ENCODE measurements around the gene PAFAH1B1.

The PAFAH1B1 gene

GRCh38 chr17:2704031-2704889, 110.8 kb downstream of the PAFAH1B1 start:
- no peak for DNase-seq

GRCh38 chr17:2704890-2705248, 111.4 kb downstream of the PAFAH1B1 start:
- DNase-seq = no peak

- DNase-seq = no peak
These were observed 111.8 kb downstream of the PAFAH1B1 start for GRCh38 chr17:2705263-2705662.

GRCh38 chr17:2705888-2706795, 112.7 kb downstream of the PAFAH1B1 start:
- DNase-seq = no peak

DNA sequence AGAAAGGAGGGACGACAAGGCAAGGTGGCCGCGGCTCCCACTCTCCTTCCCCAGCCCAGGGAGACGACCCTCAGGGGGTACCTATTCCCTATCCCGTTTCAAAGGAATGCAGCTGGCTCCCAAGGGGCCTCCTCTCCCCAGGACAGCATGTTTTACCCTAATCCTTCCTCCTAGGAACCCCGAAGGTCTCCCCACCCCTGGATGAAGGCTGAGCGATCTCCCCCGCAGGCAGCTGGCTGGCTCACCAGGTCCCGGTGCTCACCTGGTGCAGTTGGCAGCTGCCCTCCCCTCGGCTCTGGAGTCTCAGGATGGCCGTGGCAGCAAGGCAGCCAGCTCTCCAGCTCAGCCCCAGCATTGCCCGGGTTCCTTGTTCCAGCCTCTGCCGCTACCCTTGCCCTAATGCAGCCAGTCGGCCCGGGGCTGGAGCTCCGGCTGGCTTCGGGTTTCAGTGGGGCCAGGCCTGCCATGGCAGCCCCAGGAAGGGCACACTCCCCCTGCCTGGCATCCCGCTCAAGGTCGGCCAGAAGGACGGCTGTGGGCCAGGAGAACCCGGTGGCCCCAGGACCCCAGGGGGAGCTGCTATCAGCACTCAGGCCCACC, 113.6 kb downstream of the PAFAH1B1 start:
- DNase-seq = no peak

- no peak for DNase-seq
These were observed 114.5 kb downstream of the PAFAH1B1 start for GRCh38 chr17:2707721-2708584.

- no peak for DNase-seq
These were observed 115.2 kb downstream of the PAFAH1B1 start for GRCh38 chr17:2708585-2709182.

- DNase-seq = no peak
These were observed 115.8 kb downstream of the PAFAH1B1 start for GRCh38 chr17:2709183-2709661.

GRCh38 chr17:2710071-2710802, 116.8 kb downstream of the PAFAH1B1 start:
- DNase-seq = no peak

DNA sequence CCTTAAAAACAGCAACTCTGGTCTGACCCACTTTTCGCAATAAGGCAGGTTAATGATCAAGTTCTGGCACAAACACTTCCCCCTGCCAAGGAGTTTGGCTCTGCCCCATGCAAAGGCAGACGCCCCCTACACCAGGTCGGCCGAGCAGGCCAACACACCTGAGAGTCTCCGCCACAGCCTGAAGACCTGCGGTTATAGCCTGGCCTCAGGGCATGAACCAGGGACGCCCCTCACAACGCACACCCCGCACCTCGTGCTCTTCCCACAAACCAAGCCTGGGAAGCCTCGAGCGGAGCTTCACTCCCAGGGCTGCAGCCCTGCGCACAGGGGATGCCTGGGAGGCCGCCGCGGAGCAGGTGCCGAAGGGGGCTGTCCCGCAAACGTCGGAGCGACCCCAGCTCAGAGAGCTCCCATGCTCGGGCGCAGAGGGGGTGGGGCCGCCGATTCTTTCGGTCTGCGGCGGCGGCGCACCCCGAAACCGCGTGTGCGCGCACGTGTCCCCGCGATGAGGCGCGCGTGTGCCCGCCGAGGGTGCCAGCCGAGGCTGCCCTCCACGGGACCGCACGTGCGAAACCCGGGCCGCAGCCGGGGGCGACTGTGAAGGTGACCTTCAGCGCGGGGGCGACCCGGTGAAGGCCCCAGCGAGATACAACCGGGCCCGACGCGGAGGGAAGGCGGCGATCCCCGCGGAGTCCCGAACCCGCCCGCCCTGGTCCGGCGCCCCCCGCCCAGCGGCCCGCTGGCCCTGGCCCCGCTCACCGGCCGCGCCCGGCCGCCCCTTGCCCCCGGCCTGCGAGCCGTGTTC, 117.6 kb downstream of the PAFAH1B1 start:
- DNase-seq = no peak

- DNase-seq = peak; percentile 98
These were observed 118.3 kb downstream of the PAFAH1B1 start, which contains the start of gene CLUH for GRCh38 chr17:2711608-2712299. CLUH (minus strand) TSS chr17:2711764; CDS start chr17:2711661, 103 bp downstream.

DNA sequence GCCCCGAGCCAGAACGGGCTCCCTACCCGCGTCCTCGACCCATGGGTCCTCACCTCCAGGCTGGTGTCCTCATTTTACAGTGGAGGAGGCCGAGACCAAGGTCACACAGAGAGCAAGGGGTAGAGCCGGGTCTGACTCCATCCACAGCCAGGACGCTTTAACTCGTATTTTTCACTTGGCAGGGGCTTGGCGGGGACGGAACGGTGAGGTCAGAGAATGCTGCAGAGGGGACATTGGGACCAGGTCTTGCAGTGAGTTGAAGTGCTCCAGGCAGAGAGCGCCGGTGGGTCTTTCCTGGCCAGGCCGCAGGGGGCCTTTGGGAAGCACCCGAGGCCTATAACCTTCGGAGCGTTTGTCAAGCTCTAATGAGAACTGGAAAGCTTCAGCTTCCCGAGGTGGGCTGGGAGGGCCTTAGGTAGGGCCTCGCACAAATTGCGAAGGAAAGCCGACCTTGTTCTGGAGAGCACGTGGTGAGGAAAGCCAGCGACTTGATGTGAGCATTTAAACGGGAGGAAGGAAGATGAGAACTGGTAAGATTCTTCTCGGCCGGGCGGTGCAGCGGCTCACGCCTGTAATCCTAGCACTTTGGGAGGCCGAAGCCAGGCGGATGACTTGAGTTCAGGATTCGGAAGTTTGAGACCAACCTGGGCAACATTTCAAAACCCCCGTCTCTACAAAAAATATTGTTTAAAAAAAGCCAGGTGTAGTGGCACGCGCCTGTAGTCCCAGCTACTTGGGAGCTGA, 119.0 kb downstream of the PAFAH1B1 start:
- no peak for DNase-seq

DNA sequence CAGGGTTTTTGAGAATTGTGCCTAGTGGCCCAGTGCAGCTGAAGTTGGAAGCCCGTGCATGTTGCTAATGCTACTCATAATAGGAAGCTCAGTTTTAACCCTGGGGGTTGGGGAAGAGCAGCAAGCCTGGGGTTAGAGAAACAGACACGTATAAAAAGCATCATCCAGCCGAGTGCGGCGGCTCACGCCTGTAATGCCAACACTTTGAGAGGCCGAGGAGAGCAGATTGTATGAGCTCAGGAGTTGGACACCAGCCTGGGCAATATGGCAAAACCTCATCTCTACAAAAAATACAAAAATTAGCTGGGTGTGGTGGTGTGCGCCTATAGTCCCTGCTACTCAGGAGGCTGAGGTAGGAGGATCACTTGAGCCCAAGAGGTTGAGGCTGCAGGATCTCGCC, 120.4 kb downstream of the PAFAH1B1 start:
- no peak for DNase-seq

- no peak for DNase-seq
These were observed 123.2 kb downstream of the PAFAH1B1 start for GRCh38 chr17:2716649-2717048.

DNA sequence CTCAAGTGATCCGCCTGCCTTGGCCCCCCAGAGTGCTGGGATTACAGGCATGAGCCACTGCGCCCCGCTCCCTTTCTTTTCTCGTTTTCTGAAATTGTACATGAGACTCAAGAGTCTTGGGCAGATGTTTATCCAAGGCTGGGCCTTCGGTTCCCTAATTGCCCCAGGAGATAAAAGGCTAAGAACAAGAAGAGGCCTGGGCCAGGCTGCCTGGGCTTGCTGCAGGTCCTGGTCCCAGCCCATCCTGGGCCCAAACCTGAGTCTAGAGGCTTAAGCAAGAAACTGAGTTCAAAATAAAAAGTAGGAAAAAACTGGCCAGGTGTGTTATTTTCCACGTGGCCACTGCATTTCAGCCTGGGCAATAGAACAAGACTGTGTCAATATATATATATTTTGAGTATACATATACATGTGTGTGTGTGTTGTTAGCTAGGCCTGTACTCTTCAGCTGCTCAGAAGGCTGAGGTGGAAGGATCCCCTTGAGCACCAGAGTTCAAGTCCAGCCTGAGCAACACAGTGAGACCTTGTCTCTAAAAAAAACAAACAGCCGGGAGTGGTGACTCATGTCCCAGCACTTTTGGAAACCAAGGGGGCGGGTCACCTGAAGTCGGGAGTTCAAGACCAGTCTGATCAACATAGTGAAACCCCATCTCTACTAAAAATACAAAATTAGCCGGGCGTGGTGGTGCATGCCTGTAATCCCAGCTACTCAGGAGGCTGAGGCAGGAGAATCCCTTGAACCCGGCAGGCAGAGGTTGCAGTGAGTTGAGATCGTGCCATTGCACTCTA, 124.9 kb downstream of the PAFAH1B1 start:
- peak; percentile 16 for DNase-seq

DNA sequence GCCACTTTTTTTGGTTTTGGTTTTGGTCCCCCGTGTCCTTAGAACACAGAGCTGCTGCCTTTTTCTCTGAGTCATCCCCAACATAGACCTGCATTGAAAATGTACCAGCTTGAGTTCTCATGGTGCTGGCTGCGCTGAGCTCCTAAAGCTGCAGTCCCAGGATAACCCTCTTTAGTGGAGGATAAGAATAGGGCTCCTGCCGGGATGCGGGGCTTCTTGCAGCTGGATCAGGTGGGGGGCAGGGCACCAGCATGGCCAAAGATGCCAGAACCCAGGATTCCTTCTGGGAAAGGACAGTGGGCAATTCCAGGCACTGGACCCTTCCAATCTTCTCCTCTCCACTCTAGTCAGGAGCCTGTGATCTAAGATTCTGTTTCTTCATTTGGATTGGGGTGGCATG, 126.4 kb downstream of the PAFAH1B1 start:
- no peak for DNase-seq

DNA sequence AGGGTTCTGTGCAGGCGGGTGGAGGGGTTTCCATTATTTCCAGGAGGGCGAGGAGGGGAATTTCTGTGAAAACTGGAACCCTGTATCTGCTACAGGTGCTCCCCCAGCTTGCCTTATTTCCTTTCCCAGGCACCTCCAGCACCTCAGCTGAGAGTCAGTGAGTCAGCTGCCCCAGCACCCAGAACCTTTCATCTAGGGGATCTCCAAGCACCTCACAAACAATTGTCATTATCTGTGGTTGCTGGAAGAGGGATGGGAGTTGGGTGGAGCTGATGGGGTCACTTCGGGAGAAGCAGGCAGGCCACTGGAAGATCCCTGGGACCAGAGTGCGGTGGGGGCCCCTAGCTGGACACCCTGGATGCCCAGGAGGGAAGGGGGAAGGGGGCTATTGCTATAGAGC, 128.1 kb downstream of the PAFAH1B1 start:
- DNase-seq = no peak

- DNase-seq = no peak
These were observed 129.2 kb downstream of the PAFAH1B1 start for GRCh38 chr17:2722611-2723010.
